Breast epithelium (tissue), 4 donors: Measurements from ENCODE around the gene LRFN4. TPM values are rescaled to one million over a fixed set of nuclear protein-coding genes. Genes with fewer than 3 reads are reported as not detected.

Experiments used
- DNase-seq, 2 donors: peaks; one replicate each; pipeline ENCODE4 v3.0.0-alpha.2; 2019; ENCODE audit warnings: low spot score in 2 of 2
- H3K27ac ChIP-seq, 2 donors: fragments of 200-600 bp; sonication (generic) in 1 of 2; one replicate each; pipeline ENCODE4 v1.5.1; 2016 to 2019; ENCODE audit warnings: mild to moderate bottlenecking in 1 of 2
- H3K27me3 ChIP-seq, 2 donors: fragments of 200-600 bp; sonication (generic) in 1 of 2; one replicate each; pipeline versions ENCODE4 v1.5.1 to v1.6.0; 2017 to 2019; ENCODE audit warnings: control low read depth in 1 of 2, mild to moderate bottlenecking in 1 of 2
- H3K36me3 ChIP-seq: fragments of 200-600 bp; one replicate; pipeline ENCODE4 v1.5.1; 2019
- H3K4me1 ChIP-seq, 2 donors: fragments of 200-600 bp; sonication (generic); one replicate each; pipeline ENCODE4 v1.5.1; 2016 to 2019; ENCODE audit warnings: control low read depth in 1 of 2
- H3K4me3 ChIP-seq, 3 donors: fragments of 200-600 bp; sonication (generic); 1 replicate in 2 of 3; 2 replicates in 1 of 3; pipeline ENCODE4 v1.5.1; 2016 to 2019; ENCODE audit warnings: mild to moderate bottlenecking in 3 of 3, moderate library complexity in 2 of 3
- H3K9me3 ChIP-seq, 2 donors: fragments of 200-600 bp; sonication (generic) in 1 of 2; one replicate each; pipeline ENCODE4 v1.5.1; 2016 to 2019; ENCODE audit warnings: control low read depth in 1 of 2
- CTCF ChIP-seq, 3 donors: fragments of 450-650 bp; IDR thresholded peaks; one replicate each; pipeline ENCODE4 v1.5.1; 2016 to 2017; ENCODE audit warnings: antibody characterized with exemption in 3 of 3, mild to moderate bottlenecking in 3 of 3, moderate library complexity in 3 of 3
- POLR2A ChIP-seq: fragments of 450-650 bp; IDR thresholded peaks from one replicate; pipeline ENCODE4 v1.6.1; 2016; ENCODE audit warnings: antibody characterized with exemption, mild to moderate bottlenecking, moderate library complexity
- POLR2AphosphoS5 ChIP-seq, 3 donors: sonication (generic); formaldehyde crosslinking; IDR thresholded peaks; one replicate each; pipeline ENCODE4 v1.6.1; 2017; ENCODE audit warnings: antibody characterized with exemption in 3 of 3
- intact Hi-C: fragments of 100-400 bp; cut with DNase I; formaldehyde crosslinking; loops from one replicate; pipeline ENCODE4 v1.15.1; 2023; ENCODE audit warnings: low total_unique reads
- total RNA-seq, 3 donors: library from RNA; depleted of rRNA; stranded (reverse); fragments of >200 nt; gene quantifications; one replicate each; pipeline ENCODE4 v1.1.0, GENCODE V29; 2016

Gene LRFN4
- total RNA-seq, 3 donors from 2014 or later = 5.2 to 14.4 (median 11.7) TPM

DNA sequence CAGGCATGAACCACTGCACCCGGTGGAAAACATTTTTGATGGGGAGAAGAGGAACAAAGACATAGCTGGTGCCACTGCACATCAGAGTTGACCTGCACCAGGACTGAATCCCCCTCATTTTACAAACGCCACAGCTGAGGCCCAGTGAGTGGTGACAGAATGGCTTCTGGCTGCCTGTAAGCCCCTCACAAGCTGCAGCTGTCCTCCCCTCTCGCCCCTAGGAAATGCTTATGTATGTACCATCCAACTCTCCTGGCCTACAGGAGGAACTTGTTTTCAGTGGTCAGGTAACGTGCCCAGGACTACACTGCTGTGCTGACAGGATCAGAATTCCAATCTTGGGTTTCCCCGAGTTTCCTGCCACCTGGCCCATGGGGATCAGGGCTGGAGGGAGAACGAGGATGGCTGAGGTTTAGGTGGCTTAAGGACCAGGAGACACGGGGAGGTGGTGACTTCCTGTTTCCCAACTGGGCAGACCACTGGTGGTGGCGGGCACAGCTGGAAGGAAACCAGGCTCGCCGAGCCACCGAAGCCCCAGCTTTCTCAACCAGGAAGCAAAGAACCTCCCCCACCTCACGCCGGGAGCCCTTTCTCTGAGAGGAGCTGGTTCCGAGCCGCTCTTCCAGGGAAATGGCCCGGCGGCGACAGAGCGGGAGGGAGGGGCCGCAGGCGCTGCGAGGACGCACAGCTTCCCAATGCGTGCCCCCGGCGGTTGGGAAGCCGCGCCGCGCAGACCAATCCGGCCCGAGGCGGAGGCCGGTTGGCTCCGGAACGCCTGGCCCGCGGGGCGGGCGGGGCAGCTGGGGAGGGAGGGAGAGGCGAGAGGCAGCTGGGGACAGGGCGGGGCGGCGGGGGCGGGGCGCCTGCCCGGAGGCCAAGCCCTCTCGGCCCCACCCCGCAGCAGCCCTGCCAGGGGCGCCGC, 1.0 kb upstream of the LRFN4 start:
- no peaks in the 10 kb centered on the region for H3K27me3 ChIP-seq
- peaks cover 0 to 11% of the 10 kb centered on the region in 2 donors for H3K4me1 ChIP-seq
- DNase-seq = peak; percentile 72 to 79
- H3K4me3 ChIP-seq = peak overlapping the region; percentile 60 to 79 (median 62)
- peak overlapping the region; percentile 82 to 89 for H3K27ac ChIP-seq
- no peak for TF ChIP-seq CTCF (IDR thresholded peaks at IDR 0.05)
- TF ChIP-seq POLR2AphosphoS5 (IDR thresholded peaks at IDR 0.05) = peak; percentile 29 to 45 (median 36)
- H3K36me3 ChIP-seq = no peaks in the 10 kb centered on the region
- intact Hi-C loops = no loop called here
- no peaks in the 10 kb centered on the region for H3K9me3 ChIP-seq

DNA sequence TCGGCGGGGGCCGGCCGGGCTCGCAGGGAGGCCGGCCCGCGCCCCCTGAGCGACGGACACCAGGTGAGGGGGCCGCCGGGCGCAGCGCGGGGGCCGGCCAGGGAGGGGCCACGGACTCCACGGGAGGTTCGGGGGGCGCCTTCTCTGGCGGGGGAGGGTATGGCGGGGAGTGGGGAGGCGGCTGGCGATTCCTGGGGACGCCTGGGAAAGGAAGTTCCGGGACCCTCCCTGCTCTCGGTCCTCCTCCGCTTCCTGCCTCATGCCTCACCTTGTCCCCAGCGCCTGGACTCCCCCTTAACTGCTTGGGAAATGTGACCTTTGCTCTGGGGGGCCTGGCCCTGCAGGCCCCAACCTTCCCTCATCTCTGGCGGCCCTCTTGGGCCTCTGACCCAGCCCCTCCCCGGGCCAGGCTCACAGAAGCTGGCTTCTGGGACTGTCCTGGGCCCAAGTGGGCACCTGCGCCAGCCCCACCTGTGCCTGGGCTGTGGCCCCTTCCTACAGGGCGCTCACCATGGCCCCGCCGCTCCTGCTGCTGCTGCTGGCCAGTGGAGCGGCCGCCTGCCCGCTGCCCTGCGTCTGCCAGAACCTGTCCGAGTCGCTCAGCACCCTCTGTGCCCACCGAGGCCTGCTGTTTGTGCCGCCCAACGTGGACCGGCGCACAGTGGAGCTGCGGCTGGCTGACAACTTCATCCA, 516 bp downstream of the LRFN4 start:
- H3K36me3 ChIP-seq = no peaks in the 10 kb centered on the region
- peak overlapping the region; percentile 68 to 82 for H3K27ac ChIP-seq
- H3K27me3 ChIP-seq = no peaks in the 10 kb centered on the region
- intact Hi-C loops = no loop called here
- H3K4me1 ChIP-seq = peaks cover 0 to 11% of the 10 kb centered on the region in 2 donors
- TF ChIP-seq POLR2AphosphoS5 (IDR thresholded peaks at IDR 0.05) (no peak), POLR2A (no peak), CTCF (IDR thresholded peaks at IDR 0.05) (no peak)
- DNase-seq = no peak
- peak overlapping the region; percentile 60 to 79 (median 62) for H3K4me3 ChIP-seq
- H3K9me3 ChIP-seq = no peaks in the 10 kb centered on the region

DNA sequence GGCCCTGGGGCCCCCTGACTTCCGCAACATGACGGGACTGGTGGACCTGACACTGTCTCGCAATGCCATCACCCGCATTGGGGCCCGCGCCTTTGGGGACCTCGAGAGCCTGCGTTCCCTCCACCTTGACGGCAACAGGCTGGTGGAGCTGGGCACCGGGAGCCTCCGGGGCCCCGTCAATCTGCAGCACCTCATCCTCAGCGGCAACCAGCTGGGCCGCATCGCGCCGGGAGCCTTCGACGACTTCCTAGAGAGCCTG, 992 bp downstream of the LRFN4 start:
- intact Hi-C loops = no loop called here
- Histone ChIP-seq H3K4me3 (peak overlapping the region in 2 of 3 donors; percentile 60 to 79), H3K4me1 (peaks cover 0 to 11% of the 10 kb centered on the region in 2 donors), H3K36me3 (no peaks in the 10 kb centered on the region), H3K27me3 (no peaks in the 10 kb centered on the region), H3K27ac (peak overlapping the region in 1 of 2 donors; percentile 82), H3K9me3 (no peaks in the 10 kb centered on the region)
- DNase-seq = no peak
- no peak for TF ChIP-seq POLR2A
- no peak for TF ChIP-seq CTCF (IDR thresholded peaks at IDR 0.05)

- peak overlapping the region in 1 of 3 donors; percentile 60 for H3K4me3 ChIP-seq
- H3K4me1 ChIP-seq = peaks cover 0 to 11% of the 10 kb centered on the region in 2 donors
- no peak for DNase-seq
- H3K9me3 ChIP-seq = no peaks in the 10 kb centered on the region
- no peak overlapping the region for H3K27ac ChIP-seq
- TF ChIP-seq POLR2AphosphoS5 (IDR thresholded peaks at IDR 0.05) = no peak
- intact Hi-C loops = no loop called here
- no peaks in the 10 kb centered on the region for H3K36me3 ChIP-seq
- no peaks in the 10 kb centered on the region for H3K27me3 ChIP-seq
These were observed 1.5 kb downstream of the LRFN4 start for GRCh38 chr11:66858186-66858938.

DNA sequence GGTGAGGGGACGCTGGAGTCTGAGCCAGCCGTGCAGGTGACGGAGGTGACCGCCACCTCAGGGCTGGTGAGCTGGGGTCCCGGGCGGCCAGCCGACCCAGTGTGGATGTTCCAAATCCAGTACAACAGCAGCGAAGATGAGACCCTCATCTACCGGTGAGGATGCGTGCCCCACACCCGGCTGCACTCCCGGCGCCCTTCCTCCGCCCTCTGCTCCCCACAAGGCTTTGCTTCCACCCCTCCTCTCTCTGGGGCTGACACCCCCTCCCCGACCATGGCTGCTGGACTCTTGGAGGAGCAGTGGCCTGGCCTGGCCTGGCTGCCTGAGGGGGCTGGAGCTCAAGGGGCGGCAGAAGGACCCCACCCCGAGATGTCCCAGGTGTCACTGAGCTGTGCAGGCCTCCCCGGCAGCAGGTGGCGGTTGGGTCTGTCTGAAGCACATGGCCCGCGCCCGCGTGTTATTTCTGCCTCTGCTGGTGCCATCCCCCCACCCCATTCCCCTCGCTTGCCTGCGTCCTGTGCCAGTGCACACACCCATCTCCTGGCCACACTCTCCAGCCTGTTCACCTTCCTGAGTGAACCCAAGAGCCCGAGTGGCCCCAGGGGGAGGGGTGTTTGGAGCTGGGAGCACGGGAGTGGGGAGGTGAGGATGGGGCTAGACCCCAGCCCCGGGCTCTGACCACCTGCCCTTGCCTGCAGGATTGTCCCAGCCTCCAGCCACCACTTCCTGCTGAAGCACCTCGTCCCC, 2.2 kb downstream of the LRFN4 start:
- peaks cover 0 to 11% of the 10 kb centered on the region in 2 donors for H3K4me1 ChIP-seq
- DNase-seq = no peak
- no peaks in the 10 kb centered on the region for H3K36me3 ChIP-seq
- TF ChIP-seq CTCF (IDR thresholded peaks at IDR 0.05) (no peak), POLR2AphosphoS5 (IDR thresholded peaks at IDR 0.05) (no peak), POLR2A (no peak)
- no peak overlapping the region for H3K4me3 ChIP-seq
- no peaks in the 10 kb centered on the region for H3K27me3 ChIP-seq
- no peak overlapping the region for H3K27ac ChIP-seq
- intact Hi-C loops = no loop called here
- no peaks in the 10 kb centered on the region for H3K9me3 ChIP-seq
